ENCODE results near the gene MTA2.
"Not testable (repeated sequence)": the region's sequence is repeated elsewhere in the genome, so short reads cannot be mapped to it uniquely, and the experiment has no call there.

The MTA2 gene

DNA sequence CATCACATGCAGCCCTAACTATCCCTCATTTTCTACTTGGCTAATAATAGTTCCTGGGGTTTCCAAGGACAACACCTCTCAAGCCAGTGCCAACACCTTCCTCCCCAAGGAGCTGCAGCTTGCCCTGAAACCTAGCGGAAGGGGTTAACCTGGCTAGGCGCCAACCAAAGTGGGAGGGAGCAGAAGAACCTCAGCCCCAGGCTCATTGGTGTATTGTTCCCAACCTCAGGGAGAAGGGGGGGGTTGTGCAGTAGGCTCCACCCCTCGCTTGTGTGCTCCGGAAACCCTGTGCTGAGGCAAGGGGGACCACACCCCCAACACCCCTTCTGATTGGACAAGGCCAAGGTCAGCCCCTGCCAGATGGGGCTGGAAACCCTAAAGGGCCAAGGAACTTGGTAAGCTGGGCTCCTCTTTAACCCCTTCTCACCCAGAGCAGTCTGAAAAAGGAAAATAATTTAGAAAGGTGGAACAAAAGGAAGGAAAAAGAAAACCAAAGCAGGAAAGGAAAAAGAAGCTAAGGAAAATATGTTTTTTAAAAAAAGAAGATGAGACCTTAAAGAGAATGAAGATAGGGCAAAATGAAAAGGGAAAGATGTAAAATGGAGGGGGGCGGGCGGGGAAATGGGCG is 2.5 kb downstream of the MTA2 start:
- DNase-seq (ENCODE audit: low read depth, low spot score), result peak; percentile 100
- H3K4me3 ChIP-seq (ENCODE audit: low read length), result peak overlapping the region; percentile 89

DNA sequence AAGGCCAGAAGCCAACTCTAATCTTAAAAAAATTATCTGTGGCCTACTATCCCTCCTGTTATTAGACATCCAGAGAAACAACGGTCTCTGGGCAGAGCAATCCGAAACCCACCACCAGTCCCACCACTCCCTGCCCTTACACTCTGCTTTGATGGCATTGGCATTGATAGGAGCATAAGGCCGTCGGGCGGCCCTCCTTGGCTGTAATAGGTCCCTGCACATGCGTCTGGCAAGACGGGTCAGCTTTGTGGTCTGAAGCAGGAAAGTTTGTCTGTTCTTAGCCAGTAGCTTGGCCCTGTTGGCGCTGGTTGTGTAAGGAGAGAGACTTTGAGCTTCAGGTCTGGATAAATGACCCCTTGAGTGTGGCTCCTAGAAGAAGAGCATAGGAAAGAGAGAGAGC is 6.5 kb downstream of the MTA2 start:
- DNase-seq (ENCODE audit: low read depth, low spot score), result no peak

GRCh38 chr11:62593434-62594044 is 8.1 kb downstream of the MTA2 start:
- DNase-seq (ENCODE audit: low read depth, low spot score), result peak; percentile 71
- H3K4me3 ChIP-seq (ENCODE audit: low read length), result no peak overlapping the region

More for the DNA sequence above, 6.5 kb downstream of the MTA2 start:
- H3K4me3 ChIP-seq (ENCODE audit: low read length), result no peak overlapping the region

GRCh38 chr11:62592989-62593421 is 8.7 kb downstream of the MTA2 start:
- no peak overlapping the region for H3K4me3 ChIP-seq (ENCODE audit: low read length)
- DNase-seq (ENCODE audit: low read depth, low spot score), result no peak

GRCh38 chr11:62592146-62592815 is 9.4 kb downstream of the MTA2 start:
- DNase-seq (ENCODE audit: low read depth, low spot score), result no peak

DNA sequence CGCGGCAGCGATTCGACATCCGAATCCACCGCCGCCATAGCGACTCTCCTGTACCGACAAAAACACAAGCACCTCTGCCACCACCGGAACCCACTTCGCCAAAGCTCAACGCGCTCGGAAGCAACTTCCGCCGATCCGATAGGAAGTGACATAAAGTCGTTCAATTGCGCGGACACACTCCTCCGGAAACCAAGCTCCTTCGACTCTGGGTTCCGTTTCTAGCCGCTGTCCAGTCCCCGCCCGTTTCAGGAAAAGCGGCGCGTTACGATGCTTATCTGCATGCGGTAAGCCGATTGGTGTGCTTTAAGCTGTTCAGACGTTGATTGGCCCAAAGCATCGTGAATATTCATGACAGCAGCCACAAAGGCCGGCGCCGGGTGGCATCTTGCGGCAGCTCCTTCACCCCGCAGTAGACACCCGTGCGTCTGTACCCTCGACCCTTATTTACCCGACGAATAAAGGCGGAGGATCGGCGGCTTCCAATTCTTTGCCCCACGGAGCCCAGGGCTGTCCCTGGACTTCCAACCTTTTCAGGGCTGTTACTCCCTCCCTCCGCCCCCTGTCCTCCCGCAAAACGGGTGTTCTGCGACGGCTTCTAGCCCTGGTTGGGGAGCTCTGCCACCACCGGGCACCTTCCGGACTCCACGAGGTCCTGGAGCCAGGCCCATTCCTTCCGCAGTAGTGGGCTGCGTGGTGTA is 10.1 kb downstream of the MTA2 start, which contains the start of gene TUT1:
TSS of gene TUT1 (minus strand) at position 76 of the 698 bp plus-strand sequence. CDS start at position 38, 38 bp downstream.
- DNase-seq (ENCODE audit: low read depth, low spot score), result peak; percentile 100
- peak within 1 kb of the TSS; percentile 99 for H3K4me3 ChIP-seq (ENCODE audit: low read length)

More at GRCh38 chr11:62592146-62592815, 9.4 kb downstream of the MTA2 start:
- H3K4me3 ChIP-seq (ENCODE audit: low read length), result peak overlapping the region; percentile 99

GRCh38 chr11:62588966-62589637 is 12.6 kb downstream of the MTA2 start:
- DNase-seq (ENCODE audit: low read depth, low spot score), result no peak
- H3K4me3 ChIP-seq (ENCODE audit: low read length), result no peak overlapping the region

GRCh38 chr11:62585356-62585755 is 16.3 kb downstream of the MTA2 start:
- DNase-seq (ENCODE audit: low read depth, low spot score); H3K4me3 ChIP-seq (ENCODE audit: low read length): not testable (repeated sequence)

DNA sequence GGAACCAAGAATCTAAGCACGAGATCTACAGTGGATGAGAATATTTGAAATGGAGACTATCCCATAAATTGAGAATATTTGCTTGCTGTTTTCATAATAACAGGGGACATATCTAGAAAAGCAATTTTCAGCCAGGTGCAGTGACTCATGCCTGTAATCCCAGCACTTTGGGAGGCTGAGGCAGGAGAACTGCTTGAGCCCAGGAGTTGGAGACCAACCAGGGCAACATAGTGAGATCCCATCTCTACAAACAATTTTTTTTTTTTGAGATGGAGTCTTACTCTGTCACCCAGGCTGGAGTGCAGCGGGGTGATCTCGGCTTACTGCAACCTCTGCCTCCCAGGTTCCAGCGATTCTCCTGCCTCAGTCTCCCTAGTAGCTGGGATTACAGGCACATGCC is 19.9 kb downstream of the MTA2 start:
- DNase-seq (ENCODE audit: low read depth, low spot score); H3K4me3 ChIP-seq (ENCODE audit: low read length): not testable (repeated sequence)

DNA sequence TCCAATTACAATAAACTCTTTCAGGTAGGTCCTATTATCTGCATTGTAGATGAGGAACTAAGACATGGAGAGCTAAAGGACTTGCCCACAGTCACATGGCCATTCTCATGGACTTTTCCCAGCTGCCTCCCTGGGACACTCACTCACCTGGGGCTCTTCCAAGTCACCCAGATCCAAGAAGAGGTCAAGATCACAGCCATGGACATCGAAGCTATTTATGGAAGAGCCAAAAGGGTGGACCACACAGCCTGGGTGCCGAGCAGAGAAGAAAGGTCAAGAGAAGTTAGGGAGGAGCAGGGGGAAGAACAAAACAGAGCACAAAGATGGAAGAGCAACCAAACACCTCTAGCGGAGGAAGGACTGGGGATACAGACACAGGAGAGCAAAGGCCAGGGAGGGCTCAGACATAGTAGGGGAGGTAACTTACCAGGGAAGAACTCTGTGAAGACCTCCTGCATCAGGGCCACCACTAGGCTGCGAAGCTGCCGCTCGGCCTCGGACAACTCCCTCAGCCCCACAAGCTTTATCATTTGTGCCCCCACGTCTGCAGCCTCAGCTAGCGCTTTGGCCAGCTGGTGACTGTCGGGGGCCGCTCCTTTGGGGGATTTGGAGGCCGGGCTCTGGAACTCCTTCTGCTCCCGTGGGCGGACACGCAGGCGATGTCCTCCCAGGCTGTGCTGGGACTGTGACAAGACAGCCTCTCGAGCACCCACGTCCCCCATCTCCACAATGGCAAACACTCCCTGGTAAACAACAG is 20.5 kb downstream of the MTA2 start:
- no peak for DNase-seq (ENCODE audit: low read depth, low spot score)
- no peak overlapping the region for H3K4me3 ChIP-seq (ENCODE audit: low read length)

DNA sequence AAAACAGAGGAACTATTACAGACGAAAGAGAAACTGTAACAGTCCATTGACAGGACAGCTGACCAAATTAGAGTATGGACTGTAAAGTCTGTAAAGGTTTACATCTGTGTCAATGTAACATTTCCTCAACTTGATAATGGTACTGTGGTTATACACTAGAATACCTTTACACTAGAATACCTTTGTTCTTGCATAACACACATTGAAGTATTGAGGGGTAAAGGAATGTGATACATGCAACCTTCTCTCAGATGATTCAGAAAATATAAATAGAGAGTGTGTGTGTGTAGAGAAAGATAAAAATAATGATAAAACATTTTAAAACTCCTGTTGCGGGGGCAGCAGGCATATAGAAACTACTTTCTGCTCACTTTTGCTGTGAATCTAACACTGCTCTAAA is 22.4 kb downstream of the MTA2 start:
- DNase-seq (ENCODE audit: low read depth, low spot score), result no peak
- no peak overlapping the region for H3K4me3 ChIP-seq (ENCODE audit: low read length)

- DNase-seq (ENCODE audit: low read depth, low spot score), result no peak
- no peak overlapping the region for H3K4me3 ChIP-seq (ENCODE audit: low read length)
These were observed 23.1 kb downstream of the MTA2 start for GRCh38 chr11:62578541-62578940.

- no peak for DNase-seq (ENCODE audit: low read depth, low spot score)
These were observed 24.5 kb downstream of the MTA2 start for GRCh38 chr11:62577046-62577714.

GRCh38 chr11:62575837-62576236 is 25.8 kb downstream of the MTA2 start:
- no peak overlapping the region for H3K4me3 ChIP-seq (ENCODE audit: low read length)
- DNase-seq (ENCODE audit: low read depth, low spot score), result no peak

More at GRCh38 chr11:62577046-62577714, 24.5 kb downstream of the MTA2 start:
- H3K4me3 ChIP-seq (ENCODE audit: low read length), result no peak overlapping the region

GRCh38 chr11:62575156-62575555 is 26.5 kb downstream of the MTA2 start:
- no peak for DNase-seq (ENCODE audit: low read depth, low spot score)
- H3K4me3 ChIP-seq (ENCODE audit: low read length), result peak overlapping the region; percentile 83; the same call in 1 of the 2 replicates

DNA sequence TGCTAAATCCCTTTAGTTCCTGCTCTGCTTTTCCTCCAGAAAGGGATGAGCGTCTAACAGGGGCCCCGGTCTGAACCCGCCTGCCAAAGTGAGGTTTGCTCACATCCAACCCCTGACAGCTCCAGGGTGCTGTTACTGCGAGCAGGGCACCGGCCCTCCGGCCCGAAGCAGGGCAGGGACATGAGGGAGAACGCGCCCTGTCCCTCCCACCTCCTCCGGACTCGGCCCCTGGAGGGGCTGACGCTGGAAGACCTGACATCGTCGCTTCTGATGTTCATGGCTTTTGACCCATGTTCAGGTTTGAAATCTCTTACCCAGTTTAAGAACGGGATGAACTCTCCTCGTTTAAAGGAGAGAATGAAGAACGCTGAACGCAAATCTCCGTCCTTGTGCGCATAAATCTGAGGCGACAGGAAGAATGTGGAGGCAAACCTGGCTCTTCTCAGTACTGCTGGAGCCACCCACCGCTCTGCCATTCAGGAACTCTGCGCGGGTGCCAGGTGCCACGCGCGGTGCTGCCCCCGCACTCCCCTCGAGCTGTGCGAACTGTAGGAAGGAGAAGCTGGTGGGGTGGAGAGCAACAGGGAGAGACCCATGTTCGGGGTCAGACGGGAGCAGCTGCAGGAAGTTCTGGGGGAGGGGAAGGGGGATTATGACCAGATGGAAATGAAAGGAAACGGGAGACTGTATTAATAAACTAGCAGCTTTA is 27.1 kb downstream of the MTA2 start:
- no peak for DNase-seq (ENCODE audit: low read depth, low spot score)
- H3K4me3 ChIP-seq (ENCODE audit: low read length), result peak overlapping the region; percentile 83

- DNase-seq (ENCODE audit: low read depth, low spot score), result peak; percentile 100
- H3K4me3 ChIP-seq (ENCODE audit: low read length), result peak within 1 kb of the TSS; percentile 83
These were observed 27.9 kb downstream of the MTA2 start, which contains the start of gene EEF1G for GRCh38 chr11:62573592-62574362. Gene EEF1G, minus strand, starts transcription at chr11:62573891. Its CDS starts 49 bp downstream, at chr11:62573842.

All from Jurkat, Clone E6-1 (cell line).